Measurements from ENCODE around the gene RNASEH1. TPM values are rescaled to one million over a fixed set of nuclear protein-coding genes. Genes with fewer than 3 reads are reported as not detected.
A peak's percentile ranks its signal among the peaks of the same experiment; 100 is the strongest.

Gene RNASEH1
- total RNA-seq, 3 donors from 2014 or later (not counting 1 experiment from before 2014, with no cell fraction given) = 25.6 to 30.6 (median 26.3) TPM

DNA sequence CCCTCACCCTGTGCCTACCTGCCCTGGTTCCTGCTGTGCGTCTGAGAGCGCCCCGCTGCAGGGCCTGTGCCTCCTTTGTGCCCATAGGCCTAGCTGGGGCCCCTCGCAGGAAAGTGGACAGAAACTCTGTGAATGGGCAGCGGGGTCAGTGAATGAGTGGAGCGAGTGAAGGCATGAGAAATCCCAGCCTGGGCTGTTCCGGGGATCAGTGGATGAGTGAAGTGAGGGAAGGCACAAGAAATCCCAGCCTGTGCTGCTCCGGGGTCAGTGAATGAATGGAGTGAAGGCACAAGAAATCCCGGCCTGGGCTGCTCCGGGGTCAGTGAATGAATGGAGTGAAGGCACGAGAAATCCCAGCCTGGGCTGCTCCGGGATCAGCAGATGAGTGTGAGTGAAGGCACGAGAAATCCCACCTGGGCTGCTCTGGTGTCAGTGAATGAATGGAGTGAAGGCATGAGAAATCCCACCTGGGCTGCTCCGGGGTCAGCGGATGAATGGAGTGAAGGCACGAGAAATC is 38.8 kb upstream of the RNASEH1 start:
- H3K4me1 ChIP-seq (ENCODE audit: control insufficient read depth, insufficient read depth, low read length) = no peaks in the 10 kb centered on the region
- ATAC-seq = no peak
- no peak for TF ChIP-seq CTCF (IDR thresholded peaks at IDR 0.05)
- no peaks in the 10 kb centered on the region for H3K27me3 ChIP-seq (ENCODE audit: control insufficient read depth, insufficient read depth, low read length)
- no peaks in the 10 kb centered on the region for H3K36me3 ChIP-seq (ENCODE audit: control insufficient read depth, insufficient read depth, low read length)
- intact Hi-C loops (cut with micrococcal nuclease) = no loop called here
- no peak overlapping the region for H3K4me3 ChIP-seq (ENCODE audit: low read length)
- H3K27ac Mint-ChIP-seq = no peak overlapping the region
- WGBS (ENCODE audit: insufficient coverage) = 92% methylated on average over 16 of the region's 16 CpGs
- no peaks in the 10 kb centered on the region for H3K36me3 Mint-ChIP-seq
- H3K27me3 Mint-ChIP-seq (ENCODE audit: low read depth in 2 of 2) = peaks cover 0 to 3% of the 10 kb centered on the region in 2 donors
- no peaks in the 10 kb centered on the region for H3K9me3 ChIP-seq (ENCODE audit: control insufficient read depth, insufficient read depth, low read length)
- H3K27ac ChIP-seq (ENCODE audit: low read length) = no peak overlapping the region
- DNase-seq = no peak
- H3K4me3 Mint-ChIP-seq = no peak overlapping the region
- no peaks in the 10 kb centered on the region for H3K9me3 Mint-ChIP-seq
- H3K4me1 Mint-ChIP-seq = no peaks in the 10 kb centered on the region

DNA sequence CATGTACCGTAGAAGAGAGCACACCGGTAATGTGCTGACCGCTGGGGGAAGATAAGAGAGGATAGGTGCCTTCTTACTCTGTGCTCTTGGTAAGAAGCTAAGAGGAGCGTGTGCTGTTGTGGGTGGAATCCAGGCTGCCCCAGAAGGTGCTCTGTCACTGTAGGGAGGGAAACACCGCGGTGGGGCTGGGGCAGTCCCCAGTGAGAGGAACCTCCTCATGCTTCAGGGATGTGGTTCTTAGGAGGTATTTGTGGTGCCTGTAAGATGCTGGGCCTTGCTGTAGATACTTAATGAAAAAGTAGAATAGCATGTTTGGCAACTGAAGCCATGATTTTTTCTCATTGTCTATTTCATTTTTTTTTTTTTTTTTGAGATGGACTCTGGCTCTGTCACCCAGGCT is 37.9 kb upstream of the RNASEH1 start:
- Histone ChIP-seq H3K4me3 (ENCODE audit: low read length) (no peak overlapping the region), H3K36me3 (ENCODE audit: control insufficient read depth, insufficient read depth, low read length) (no peaks in the 10 kb centered on the region), H3K27ac (ENCODE audit: low read length) (no peak overlapping the region), H3K4me1 (ENCODE audit: control insufficient read depth, insufficient read depth, low read length) (no peaks in the 10 kb centered on the region), H3K9me3 (ENCODE audit: control insufficient read depth, insufficient read depth, low read length) (no peaks in the 10 kb centered on the region), H3K27me3 (ENCODE audit: control insufficient read depth, insufficient read depth, low read length) (no peaks in the 10 kb centered on the region)
- Mint-ChIP-seq H3K27ac (no peak overlapping the region), H3K9me3 (no peaks in the 10 kb centered on the region), H3K4me1 (no peaks in the 10 kb centered on the region), H3K36me3 (no peaks in the 10 kb centered on the region), H3K4me3 (no peak overlapping the region), H3K27me3 (ENCODE audit: low read depth in 2 of 2) (peaks cover 0 to 3% of the 10 kb centered on the region in 2 donors)
- intact Hi-C loops (cut with micrococcal nuclease) = no loop called here
- TF ChIP-seq CTCF (IDR thresholded peaks at IDR 0.05) = no peak
- no peak for DNase-seq
- 64% methylated on average over 6 of the region's 6 CpGs for WGBS (ENCODE audit: insufficient coverage)
- ATAC-seq = peak in 1 of 3 donors; percentile 50

GRCh38 chr2:3595404-3595803 is 37.3 kb upstream of the RNASEH1 start:
- no peaks in the 10 kb centered on the region for H3K36me3 ChIP-seq (ENCODE audit: control insufficient read depth, insufficient read depth, low read length)
- peaks cover 0 to 3% of the 10 kb centered on the region in 2 donors for H3K27me3 Mint-ChIP-seq (ENCODE audit: low read depth in 2 of 2)
- ATAC-seq = no peak
- H3K4me1 Mint-ChIP-seq = no peaks in the 10 kb centered on the region
- no peak for TF ChIP-seq CTCF (IDR thresholded peaks at IDR 0.05)
- 92% methylated on average over 11 of the region's 11 CpGs for WGBS (ENCODE audit: insufficient coverage)
- no peaks in the 10 kb centered on the region for H3K9me3 ChIP-seq (ENCODE audit: control insufficient read depth, insufficient read depth, low read length)
- H3K27ac ChIP-seq (ENCODE audit: low read length) = no peak overlapping the region
- no peak overlapping the region for H3K4me3 ChIP-seq (ENCODE audit: low read length)
- H3K9me3 Mint-ChIP-seq = no peaks in the 10 kb centered on the region
- DNase-seq = no peak
- no peaks in the 10 kb centered on the region for H3K27me3 ChIP-seq (ENCODE audit: control insufficient read depth, insufficient read depth, low read length)
- no peak overlapping the region for H3K4me3 Mint-ChIP-seq
- no peaks in the 10 kb centered on the region for H3K4me1 ChIP-seq (ENCODE audit: control insufficient read depth, insufficient read depth, low read length)
- no peak overlapping the region for H3K27ac Mint-ChIP-seq
- intact Hi-C loops (cut with micrococcal nuclease) = no loop called here
- H3K36me3 Mint-ChIP-seq = no peaks in the 10 kb centered on the region

Measured in natural killer cell (primary cell).